Mesendoderm (in vitro differentiated cells): ENCODE data around the gene CHSY1.

Experiments used
- DNase-seq: peaks from one replicate; pipeline ENCODE4 v3.0.0; 2013
- H2AK5ac ChIP-seq: 2 replicates; pipeline ENCODE4 v1.6.1; 2013; ENCODE audit warnings: low read length, inconsistent platforms
- H2BK120ac ChIP-seq: 2 replicates; pipeline ENCODE4 v1.6.1; 2013; ENCODE audit warnings: low read depth, mild to moderate bottlenecking, low read length, moderate library complexity, mixed read lengths
- H2BK15ac ChIP-seq: replicated peaks from 2 replicates; pipeline ENCODE4 v1.6.1; 2013; ENCODE audit warnings: low read depth, mild to moderate bottlenecking, moderate library complexity
- H2BK5ac ChIP-seq: 2 replicates; pipeline ENCODE4 v1.6.1; 2013; ENCODE audit warnings: low read length, inconsistent platforms
- H3K18ac ChIP-seq: 2 replicates; pipeline ENCODE4 v1.6.1; 2013; ENCODE audit warnings: mild to moderate bottlenecking, low read length, mixed read lengths
- H3K23ac ChIP-seq: one replicate; pipeline ENCODE4 v1.6.1; 2013; ENCODE audit warnings: low read length
- H3K27ac ChIP-seq: 2 replicates; pipeline ENCODE4 v1.5.1; 2013; ENCODE audit warnings: low read depth, mild to moderate bottlenecking, inconsistent platforms, low read length, moderate library complexity
- H3K27me3 ChIP-seq: 2 replicates; pipeline ENCODE4 v1.6.1; 2013; ENCODE audit warnings: low read length, control low read depth, mild to moderate bottlenecking, inconsistent platforms; ENCODE audit not compliant: insufficient read depth, poor library complexity
- H3K36me3 ChIP-seq: 2 replicates; pipeline ENCODE4 v1.6.1; 2013; ENCODE audit warnings: low read length, inconsistent platforms; ENCODE audit not compliant: control insufficient read depth, insufficient read depth
- H3K4ac ChIP-seq: one replicate; pipeline ENCODE4 v1.6.1; 2013; ENCODE audit warnings: low read depth, mild to moderate bottlenecking, low read length, moderate library complexity
- H3K4me1 ChIP-seq: 2 replicates; pipeline ENCODE4 v1.6.1; 2013; ENCODE audit warnings: low read depth, low read length, inconsistent platforms; ENCODE audit not compliant: control insufficient read depth
- H3K4me2 ChIP-seq: 2 replicates; pipeline ENCODE4 v1.6.1; 2013; ENCODE audit warnings: low read length
- H3K4me3 ChIP-seq: 2 replicates; pipeline ENCODE4 v1.5.1; 2013; ENCODE audit warnings: mild to moderate bottlenecking, low read length
- H3K56ac ChIP-seq: one replicate; pipeline ENCODE4 v1.6.1; 2013; ENCODE audit warnings: low read length
- H3K79me1 ChIP-seq: 2 replicates; pipeline ENCODE4 v1.6.1; 2013; ENCODE audit warnings: low read length, inconsistent platforms
- H3K79me2 ChIP-seq: 2 replicates; pipeline ENCODE4 v1.6.1; 2013; ENCODE audit warnings: mild to moderate bottlenecking, low read length; ENCODE audit not compliant: control insufficient read depth, insufficient read depth
- H3K9ac ChIP-seq: 2 replicates; pipeline ENCODE4 v1.6.1; 2013; ENCODE audit warnings: low read length, inconsistent platforms
- H4K5ac ChIP-seq: one replicate; pipeline ENCODE4 v1.6.1; 2013; ENCODE audit warnings: low read length
- H4K8ac ChIP-seq: one replicate; pipeline ENCODE4 v1.6.1; 2013; ENCODE audit warnings: low read depth, mild to moderate bottlenecking, control low read depth, low read length, moderate library complexity
- WGBS: extraction: QIAGEN DNeasy Blood & Tissue Kit; methylation state at CpG from one replicate; pipeline ENCODE4 v1.1.7; 2013; ENCODE audit warnings: low lambda C conversion rate, missing lambda C conversion rate; ENCODE audit not compliant: insufficient coverage; ENCODE audit errors: extremely low coverage; 5-methylcytosine and 5-hydroxymethylcytosine counted together

Gene CHSY1

DNA sequence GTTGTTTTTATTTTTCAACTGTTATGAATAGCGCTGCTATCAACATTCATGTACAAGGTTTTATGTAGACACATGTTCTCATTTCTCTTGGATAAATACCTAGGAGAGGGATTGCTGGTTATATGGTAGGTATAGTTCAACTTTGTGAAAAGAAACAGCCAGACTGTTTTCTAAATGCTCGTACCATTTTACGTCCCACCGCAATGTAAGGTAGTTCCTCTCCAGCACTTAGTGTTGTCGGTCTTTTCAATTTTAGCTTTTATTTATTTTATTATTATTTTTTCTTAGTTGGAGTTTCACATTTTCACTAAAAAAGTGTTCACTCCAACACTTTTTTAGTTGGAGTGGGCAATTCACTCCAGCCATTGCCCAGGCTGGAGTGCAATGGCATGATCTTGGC, 117.1 kb downstream of the CHSY1 start:
- no peaks in the 10 kb centered on the region for H3K79me2 ChIP-seq
- H3K4ac ChIP-seq = no peak overlapping the region
- no peak overlapping the region for H2BK5ac ChIP-seq
- no peak overlapping the region for H3K4me3 ChIP-seq
- H3K23ac ChIP-seq = no peak overlapping the region
- no peak overlapping the region for H3K18ac ChIP-seq
- no peak overlapping the region for H3K56ac ChIP-seq
- no peak overlapping the region for H3K4me2 ChIP-seq
- H3K27ac ChIP-seq = no peak overlapping the region
- H3K27me3 ChIP-seq = no peaks in the 10 kb centered on the region
- no peak overlapping the region for H4K8ac ChIP-seq
- no peaks in the 10 kb centered on the region for H3K79me1 ChIP-seq
- H3K4me1 ChIP-seq = no peaks in the 10 kb centered on the region
- H2BK15ac ChIP-seq = no peak overlapping the region
- no peak overlapping the region for H4K5ac ChIP-seq
- DNase-seq = no peak
- no peaks in the 10 kb centered on the region for H3K36me3 ChIP-seq
- no peak overlapping the region for H2BK120ac ChIP-seq
- WGBS = no CpG with 5 or more reads among the region's 5 CpGs
- no peak overlapping the region for H3K9ac ChIP-seq
- H2AK5ac ChIP-seq = no peak overlapping the region

DNA sequence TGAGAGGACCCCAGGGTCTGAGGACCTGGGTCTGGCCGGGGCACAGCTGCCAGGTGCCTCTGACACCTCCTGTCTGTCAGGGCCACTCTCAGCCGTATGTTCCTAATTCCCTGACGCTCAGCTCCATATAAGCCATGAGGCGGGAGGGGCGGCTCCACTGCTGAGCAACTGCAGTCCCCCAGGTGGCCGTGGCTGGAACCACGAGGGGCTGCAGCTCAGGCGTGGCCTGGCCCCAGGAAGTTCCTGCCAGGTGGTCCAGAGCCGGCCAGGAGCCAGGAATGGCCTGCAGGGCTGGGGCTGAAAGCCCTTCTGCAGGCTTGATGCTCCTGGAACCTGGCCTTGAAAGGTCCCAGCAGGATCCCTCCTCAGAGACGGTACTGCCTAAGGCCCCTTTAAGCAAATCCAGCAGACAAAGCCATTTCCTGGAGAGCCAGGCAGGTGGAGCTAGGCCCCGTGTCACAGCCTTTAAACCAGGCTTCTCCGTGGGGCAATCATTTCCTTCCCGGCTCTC, 118.0 kb downstream of the CHSY1 start:
- H3K4me3 ChIP-seq = no peak overlapping the region
- H3K27ac ChIP-seq = no peak overlapping the region
- no peaks in the 10 kb centered on the region for H3K79me1 ChIP-seq
- peak; percentile 59 for DNase-seq
- H3K4me2 ChIP-seq = no peak overlapping the region
- no peaks in the 10 kb centered on the region for H3K4me1 ChIP-seq
- H3K27me3 ChIP-seq = no peaks in the 10 kb centered on the region
- H4K8ac ChIP-seq = no peak overlapping the region
- no peaks in the 10 kb centered on the region for H3K36me3 ChIP-seq
- no peak overlapping the region for H3K23ac ChIP-seq
- H4K5ac ChIP-seq = no peak overlapping the region
- no peak overlapping the region for H3K18ac ChIP-seq
- no peak overlapping the region for H3K4ac ChIP-seq
- no peaks in the 10 kb centered on the region for H3K79me2 ChIP-seq
- H3K9ac ChIP-seq = no peak overlapping the region
- no peak overlapping the region for H2BK15ac ChIP-seq
- H2AK5ac ChIP-seq = no peak overlapping the region
- H2BK120ac ChIP-seq = no peak overlapping the region
- no CpG with 5 or more reads among the region's 13 CpGs for WGBS
- no peak overlapping the region for H2BK5ac ChIP-seq
- no peak overlapping the region for H3K56ac ChIP-seq

DNA sequence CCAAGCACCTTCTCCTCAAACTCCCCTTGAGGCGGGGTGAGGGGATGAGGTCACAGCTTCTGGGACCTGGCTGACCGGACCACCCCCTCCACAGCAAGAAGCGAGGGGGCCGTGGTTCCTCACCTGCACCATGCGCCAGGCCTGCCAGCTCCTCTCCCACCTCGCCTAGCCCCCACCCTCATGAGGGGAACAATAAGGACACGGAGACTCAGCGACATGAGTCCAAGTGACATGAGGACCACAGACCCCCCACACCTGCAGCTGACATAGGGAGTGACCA, 118.7 kb downstream of the CHSY1 start:
- no peak overlapping the region for H2AK5ac ChIP-seq
- H4K5ac ChIP-seq = no peak overlapping the region
- H3K4ac ChIP-seq = no peak overlapping the region
- no peak overlapping the region for H2BK15ac ChIP-seq
- H3K18ac ChIP-seq = no peak overlapping the region
- no peak overlapping the region for H3K56ac ChIP-seq
- no peak overlapping the region for H2BK120ac ChIP-seq
- H3K36me3 ChIP-seq = no peaks in the 10 kb centered on the region
- H3K79me1 ChIP-seq = no peaks in the 10 kb centered on the region
- WGBS = no CpG with 5 or more reads among the region's 8 CpGs
- H3K4me2 ChIP-seq = no peak overlapping the region
- H3K27ac ChIP-seq = no peak overlapping the region
- H3K79me2 ChIP-seq = no peaks in the 10 kb centered on the region
- H3K23ac ChIP-seq = no peak overlapping the region
- no peak overlapping the region for H3K9ac ChIP-seq
- no peak overlapping the region for H4K8ac ChIP-seq
- no peaks in the 10 kb centered on the region for H3K27me3 ChIP-seq
- no peaks in the 10 kb centered on the region for H3K4me1 ChIP-seq
- no peak for DNase-seq
- no peak overlapping the region for H2BK5ac ChIP-seq
- no peak overlapping the region for H3K4me3 ChIP-seq

- no peak overlapping the region for H3K4me2 ChIP-seq
- no peak overlapping the region for H3K9ac ChIP-seq
- H3K23ac ChIP-seq = peak overlapping the region; percentile 24
- H3K4me1 ChIP-seq = no peaks in the 10 kb centered on the region
- H4K8ac ChIP-seq = no peak overlapping the region
- no peaks in the 10 kb centered on the region for H3K79me1 ChIP-seq
- no peak overlapping the region for H3K4me3 ChIP-seq
- peak overlapping the region; percentile 3 for H3K56ac ChIP-seq
- H3K27me3 ChIP-seq = no peaks in the 10 kb centered on the region
- no peak overlapping the region for H2BK5ac ChIP-seq
- H3K27ac ChIP-seq = no peak overlapping the region
- H3K18ac ChIP-seq = no peak overlapping the region
- H2BK120ac ChIP-seq = no peak overlapping the region
- DNase-seq = no peak
- no peak overlapping the region for H4K5ac ChIP-seq
- no peaks in the 10 kb centered on the region for H3K79me2 ChIP-seq
- H3K36me3 ChIP-seq = no peaks in the 10 kb centered on the region
- H2BK15ac ChIP-seq = no peak overlapping the region
- H3K4ac ChIP-seq = no peak overlapping the region
- no CpG with 5 or more reads among the region's 20 CpGs for WGBS
- H2AK5ac ChIP-seq = no peak overlapping the region
These were observed 119.3 kb downstream of the CHSY1 start for GRCh38 chr15:101132390-101133180.

DNA sequence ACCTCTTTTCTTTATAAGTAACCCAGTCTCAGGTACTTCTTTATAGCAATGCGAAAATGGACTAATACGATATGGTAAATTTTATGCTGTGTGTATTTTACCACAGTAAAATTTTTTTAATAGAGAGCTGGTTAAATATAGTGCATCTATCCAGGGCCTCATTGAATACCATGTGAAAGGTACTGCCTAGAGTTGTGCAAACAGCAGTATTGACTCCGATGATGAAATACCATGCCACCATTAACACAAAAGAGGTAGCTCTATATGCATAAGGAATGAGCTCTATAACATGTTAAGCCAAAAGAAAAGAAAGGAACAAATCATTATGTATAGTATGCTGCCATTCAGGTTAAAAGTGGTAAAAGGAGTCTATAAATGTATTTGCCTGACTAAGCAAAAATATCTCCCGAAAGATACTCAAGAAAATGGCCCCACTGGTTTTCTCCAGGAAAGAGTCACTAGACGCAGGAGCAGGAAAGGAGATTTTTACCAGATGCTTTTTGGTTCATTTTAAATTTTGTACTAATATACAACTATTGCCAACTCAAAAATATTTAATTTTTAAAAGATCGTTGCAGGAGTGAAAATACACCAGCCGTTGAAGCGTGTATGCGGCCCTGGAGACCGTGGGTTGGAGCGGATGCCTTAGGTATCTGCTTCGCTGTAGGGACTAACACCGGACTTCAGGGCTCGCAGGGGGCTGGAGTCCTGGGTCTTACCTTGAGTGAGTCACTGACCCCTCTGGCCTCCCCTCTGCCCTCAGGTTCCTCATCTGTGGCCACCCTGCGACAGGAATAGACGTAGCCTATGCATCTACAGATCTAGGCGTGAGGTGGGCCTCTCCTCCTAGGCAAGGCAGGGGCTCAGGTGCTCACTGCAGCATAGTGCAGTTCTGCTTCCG, 120.1 kb downstream of the CHSY1 start:
- Histone ChIP-seq H3K56ac (no peak overlapping the region), H3K23ac (no peak overlapping the region), H2BK15ac (no peak overlapping the region), H3K4me1 (no peaks in the 10 kb centered on the region), H3K4me2 (no peak overlapping the region), H2AK5ac (no peak overlapping the region), H4K5ac (no peak overlapping the region), H3K36me3 (no peaks in the 10 kb centered on the region), H2BK5ac (no peak overlapping the region), H3K4ac (no peak overlapping the region), H3K79me1 (no peaks in the 10 kb centered on the region), H3K79me2 (no peaks in the 10 kb centered on the region), H3K4me3 (no peak overlapping the region), H3K27me3 (no peaks in the 10 kb centered on the region), H4K8ac (no peak overlapping the region), H3K27ac (no peak overlapping the region), H2BK120ac (no peak overlapping the region), H3K18ac (no peak overlapping the region), H3K9ac (no peak overlapping the region)
- DNase-seq = no peak
- WGBS = no CpG with 5 or more reads among the region's 18 CpGs
